Right cardiac atrium (tissue), 5 donors: ENCODE measurements around the gene CADPS2. TPM values are rescaled to one million over a fixed set of nuclear protein-coding genes. Genes with fewer than 3 reads are reported as not detected.

Experiments used
- ATAC-seq, 2 donors: fragments of 200-7000 bp; cut with Tn5 transposase; one replicate each; pipeline versions ENCODE4 v1.8.0 to v1.9.1; 2020; ENCODE audit warnings: moderate library complexity in 2 of 2, mild to moderate bottlenecking in 1 of 2
- DNase-seq, 3 donors: peaks; one replicate each; pipeline ENCODE4 v3.0.0-alpha.2; 2020
- H3K27ac ChIP-seq: one replicate; pipeline ENCODE4 v1.5.1; 2013; ENCODE audit warnings: mild to moderate bottlenecking, low read length, control low read depth, moderate library complexity
- H3K27me3 ChIP-seq: one replicate; pipeline ENCODE4 v1.6.1; 2013; ENCODE audit not compliant: control insufficient read depth, insufficient read depth
- H3K4me1 ChIP-seq: one replicate; pipeline ENCODE4 v1.6.1; 2013; ENCODE audit warnings: low read length; ENCODE audit not compliant: control insufficient read depth, insufficient read depth
- H3K4me3 ChIP-seq: one replicate; pipeline ENCODE4 v1.5.1; 2013; ENCODE audit warnings: low read length, control low read depth
- H3K9me3 ChIP-seq: one replicate; pipeline ENCODE4 v1.6.1; 2013; ENCODE audit warnings: low read length; ENCODE audit not compliant: control insufficient read depth
- WGBS: extraction: QIAGEN DNeasy Blood & Tissue Kit; methylation state at CpG from one replicate; pipeline ENCODE4 v1.1.7; 2013; 5-methylcytosine and 5-hydroxymethylcytosine counted together
- intact Hi-C, 4 donors: fragments of 100-400 bp; cut with DNase I; formaldehyde crosslinking; loops; one replicate each; pipeline versions ENCODE4 v1.11.0 to v1.14.0; 2022 to 2023
- polyA plus RNA-seq: library from polyadenylated mRNA; stranded (reverse); fragments of 200-250 nt; gene quantifications from one replicate; pipeline ENCODE4 v1.2.3, GENCODE V29; 2013
- total RNA-seq, 4 donors: library from RNA; stranded (reverse); fragmentation: NEBNext Ultra II Directional; extraction: Animal tissue kit (Norgen Biotek cat#: 25700); gene quantifications; one replicate each; pipeline ENCODE4 v1.2.1, GENCODE V29; 2021
- donor health status: healthy with polysubstance abuse.
- donor health status: DM: no; HTN: yes; CAD: no.
- donor health status: DM: no; HTN: no; CAD: no.
- donor health status: DM: no; HTN: yes; CAD: no; lungs with severe emphysema.
- donor health status: DM: yes; HTN: yes; CAD: no.

Gene CADPS2
- total and polyA plus RNA-seq, 5 donors, result 10.4 to 14.1 (median 11.5) TPM

- WGBS, result 27% methylated on average over 3 of the region's 3 CpGs
- no peaks in the 10 kb centered on the region for H3K27me3 ChIP-seq
- no peaks in the 10 kb centered on the region for H3K9me3 ChIP-seq
- intact Hi-C loops, result loop anchor here in 2 of 4 donors (5.0 to 10.0 kb wide), 3 partner anchors 307 to 434 kb away; no protein-coding TSS in a partner anchor
- ATAC-seq (no peak), DNase-seq (no peak)
- no peak overlapping the region for H3K27ac ChIP-seq
- no peaks in the 10 kb centered on the region for H3K4me1 ChIP-seq
- H3K4me3 ChIP-seq, result no peak overlapping the region
Measured at GRCh38 chr7:122528879-122529481, 357.3 kb downstream of the CADPS2 start.

DNA sequence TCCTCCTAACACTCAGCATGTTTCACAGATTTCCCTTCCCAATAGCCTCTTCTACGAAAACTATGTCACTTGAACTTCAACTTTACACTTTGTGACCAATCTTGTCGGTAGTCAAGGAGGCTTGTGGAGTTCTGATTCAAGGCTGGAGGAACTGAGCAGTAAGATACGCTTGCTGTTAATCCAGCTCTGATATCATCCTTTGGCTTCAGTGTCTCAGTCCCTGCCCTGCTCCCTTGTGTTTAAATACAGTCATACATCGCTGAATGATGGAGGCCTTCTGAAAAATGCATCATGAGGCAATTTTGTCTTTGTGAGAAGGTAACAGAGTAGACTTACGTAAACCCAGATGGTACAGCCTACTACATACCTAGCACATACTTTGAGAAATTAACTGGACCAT, 360.9 kb downstream of the CADPS2 start:
- intact Hi-C loops, result loop anchor here in 2 of 4 donors (5.0 to 10.0 kb wide), 3 partner anchors 303 to 431 kb away; no protein-coding TSS in a partner anchor
- H3K27me3 ChIP-seq, result no peaks in the 10 kb centered on the region
- WGBS, result 89% methylated on average over 5 of the region's 5 CpGs
- DNase-seq (no peak), ATAC-seq (no peak)
- H3K4me3 ChIP-seq, result no peak overlapping the region
- no peak overlapping the region for H3K27ac ChIP-seq
- no peaks in the 10 kb centered on the region for H3K9me3 ChIP-seq
- H3K4me1 ChIP-seq, result no peaks in the 10 kb centered on the region

- Histone ChIP-seq H3K27ac (no peak overlapping the region), H3K4me1 (no peaks in the 10 kb centered on the region), H3K9me3 (no peaks in the 10 kb centered on the region), H3K4me3 (no peak overlapping the region), H3K27me3 (no peaks in the 10 kb centered on the region)
- ATAC-seq (no peak), DNase-seq (no peak)
- intact Hi-C loops, result loop anchor here in 1 of 4 donors (10.0 kb wide), 1 partner anchor 427 kb away; no protein-coding TSS in a partner anchor
Measured at GRCh38 chr7:122521767-122522166, 364.5 kb downstream of the CADPS2 start.

DNA sequence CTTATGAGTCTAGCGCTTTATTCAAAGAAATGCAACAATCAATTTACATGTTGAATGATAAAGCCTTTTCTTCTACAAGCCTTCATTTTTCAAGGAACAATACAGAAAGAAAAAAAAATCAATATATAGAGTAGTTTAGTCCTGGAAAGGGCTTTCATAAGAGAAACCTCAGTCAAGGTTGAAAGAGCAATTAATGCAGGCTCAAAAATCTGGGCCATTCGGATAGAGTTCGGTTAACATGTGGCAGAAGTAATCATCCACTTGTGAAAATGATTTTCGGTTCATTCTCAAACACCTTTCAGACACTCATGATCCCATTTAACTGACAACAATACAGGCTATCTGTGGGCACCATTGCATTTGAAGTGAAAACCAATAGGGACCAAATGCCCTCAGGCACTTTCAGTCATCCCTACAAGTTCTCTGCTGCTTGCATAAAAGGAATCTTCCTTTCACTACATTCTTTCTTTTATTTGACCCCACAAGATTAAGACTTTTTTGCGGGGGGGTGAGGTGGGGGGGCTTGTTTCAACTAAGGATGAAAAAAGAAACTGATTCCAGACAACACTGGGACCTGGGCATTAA, 365.2 kb downstream of the CADPS2 start:
- Histone ChIP-seq H3K27ac (no peak overlapping the region), H3K4me3 (no peak overlapping the region), H3K9me3 (no peaks in the 10 kb centered on the region), H3K27me3 (no peaks in the 10 kb centered on the region), H3K4me1 (no peaks in the 10 kb centered on the region)
- intact Hi-C loops, result loop anchor here in 1 of 4 donors (10.0 kb wide), 1 partner anchor 426 kb away; no protein-coding TSS in a partner anchor
- DNase-seq (no peak), ATAC-seq (no peak)
- WGBS, result 68% methylated on average over 5 of the region's 5 CpGs

GRCh38 chr7:122518488-122518887, 367.8 kb downstream of the CADPS2 start:
- Histone ChIP-seq H3K9me3 (no peaks in the 10 kb centered on the region), H3K4me3 (no peak overlapping the region), H3K27ac (no peak overlapping the region), H3K27me3 (no peaks in the 10 kb centered on the region), H3K4me1 (peaks cover 1% of the 10 kb centered on the region)
- ATAC-seq, result no peak
- no peak for DNase-seq
- intact Hi-C loops, result no loop called here
- WGBS, result 89% methylated on average over 4 of the region's 4 CpGs

DNA sequence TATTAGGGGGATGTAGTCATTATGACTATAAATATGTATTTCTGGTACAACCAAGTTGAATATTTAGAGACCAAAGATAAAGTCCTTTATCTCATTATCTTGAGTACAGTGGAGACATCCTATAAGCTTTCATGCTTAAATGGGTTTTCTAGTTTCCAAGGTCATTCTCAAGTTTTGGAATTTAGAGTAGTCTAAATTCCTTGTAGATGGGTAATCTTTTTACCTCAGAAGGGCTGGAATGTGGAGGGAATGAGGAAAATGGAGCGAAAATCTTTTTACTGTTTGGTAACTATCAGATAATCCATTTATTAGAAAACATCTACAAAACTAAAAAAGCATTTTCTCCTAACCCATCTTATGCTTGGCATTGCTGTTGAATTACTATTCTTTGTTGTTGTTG, 368.7 kb downstream of the CADPS2 start:
- ATAC-seq, result no peak
- no peak for DNase-seq
- H3K9me3 ChIP-seq, result no peaks in the 10 kb centered on the region
- no peaks in the 10 kb centered on the region for H3K27me3 ChIP-seq
- peaks cover 1% of the 10 kb centered on the region for H3K4me1 ChIP-seq
- intact Hi-C loops, result no loop called here
- WGBS, result 54% methylated on average over 1 of the region's 1 CpG
- H3K4me3 ChIP-seq, result no peak overlapping the region
- no peak overlapping the region for H3K27ac ChIP-seq

- intact Hi-C loops, result no loop called here
- 33% methylated on average over 1 of the region's 1 CpG for WGBS
- no peak overlapping the region for H3K4me3 ChIP-seq
- H3K9me3 ChIP-seq, result no peaks in the 10 kb centered on the region
- H3K27me3 ChIP-seq, result no peaks in the 10 kb centered on the region
- DNase-seq (no peak), ATAC-seq (no peak)
- H3K27ac ChIP-seq, result no peak overlapping the region
- peaks cover 1% of the 10 kb centered on the region for H3K4me1 ChIP-seq
Measured at GRCh38 chr7:122515404-122515803, 370.9 kb downstream of the CADPS2 start.

- no peak overlapping the region for H3K4me3 ChIP-seq
- no peaks in the 10 kb centered on the region for H3K27me3 ChIP-seq
- no peak for DNase-seq
- whole genome bisulfite sequencing, result 77% methylated on average over 2 of the region's 2 CpGs
- intact Hi-C loops, result no loop called here
- H3K27ac ChIP-seq, result no peak overlapping the region
- peaks cover 1% of the 10 kb centered on the region for H3K4me1 ChIP-seq
- H3K9me3 ChIP-seq, result no peaks in the 10 kb centered on the region
- no peak for ATAC-seq
Measured at GRCh38 chr7:122511268-122511667, 375.0 kb downstream of the CADPS2 start.

DNA sequence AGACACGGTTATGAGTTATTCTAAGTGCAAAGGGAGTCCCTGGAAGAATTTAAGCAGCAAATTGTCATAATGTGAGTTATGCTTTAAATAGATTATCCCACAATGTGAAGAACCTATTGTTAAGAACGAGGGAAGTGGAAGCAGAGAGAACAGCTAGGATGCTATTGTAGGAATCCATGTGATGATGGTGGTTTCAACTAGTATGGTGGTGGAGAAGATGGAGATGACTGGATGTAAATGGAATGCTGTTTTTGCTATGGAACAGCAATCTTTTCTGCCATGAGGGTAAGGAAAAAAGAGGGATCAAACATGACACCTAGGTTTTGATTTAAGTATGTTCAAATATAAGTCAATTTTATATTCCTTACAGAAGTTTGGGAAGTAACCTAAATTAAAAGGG, 378.7 kb downstream of the CADPS2 start:
- H3K27me3 ChIP-seq, result no peaks in the 10 kb centered on the region
- WGBS, result 70% methylated on average over 2 of the region's 2 CpGs
- no peaks in the 10 kb centered on the region for H3K4me1 ChIP-seq
- H3K4me3 ChIP-seq, result no peak overlapping the region
- H3K9me3 ChIP-seq, result no peaks in the 10 kb centered on the region
- H3K27ac ChIP-seq, result no peak overlapping the region
- no peak for ATAC-seq
- intact Hi-C loops, result no loop called here
- DNase-seq, result no peak

- intact Hi-C loops, result no loop called here
- ATAC-seq, result no peak
- DNase-seq, result no peak
- Histone ChIP-seq H3K27ac (no peak overlapping the region), H3K9me3 (no peaks in the 10 kb centered on the region), H3K4me3 (no peak overlapping the region), H3K27me3 (no peaks in the 10 kb centered on the region), H3K4me1 (no peaks in the 10 kb centered on the region)
- WGBS, result 94% methylated on average over 6 of the region's 6 CpGs
Measured at GRCh38 chr7:122492007-122492406, 394.3 kb downstream of the CADPS2 start.

- Histone ChIP-seq H3K27ac (no peak overlapping the region), H3K9me3 (no peaks in the 10 kb centered on the region), H3K4me1 (no peaks in the 10 kb centered on the region), H3K27me3 (no peaks in the 10 kb centered on the region), H3K4me3 (no peak overlapping the region)
- intact Hi-C loops, result no loop called here
- DNase-seq, result no peak
- ATAC-seq, result no peak
- 75% methylated on average over 3 of the region's 3 CpGs for WGBS
Measured at GRCh38 chr7:122488241-122488640, 398.0 kb downstream of the CADPS2 start.
